Erythroblast (primary cell): ENCODE measurements around the gene ESM1.

ENCODE experiments used
- GATA1 ChIP-seq: IDR thresholded peaks from 2 replicates; pipeline ENCODE4 v1.6.1; 2011; ENCODE audit warnings: low read depth, mild to moderate bottlenecking, control low read depth, low read length, moderate library complexity
- POLR2A ChIP-seq: IDR thresholded peaks from 2 replicates; pipeline ENCODE4 v1.6.1; 2011; ENCODE audit warnings: mild to moderate bottlenecking, low read length

DNA sequence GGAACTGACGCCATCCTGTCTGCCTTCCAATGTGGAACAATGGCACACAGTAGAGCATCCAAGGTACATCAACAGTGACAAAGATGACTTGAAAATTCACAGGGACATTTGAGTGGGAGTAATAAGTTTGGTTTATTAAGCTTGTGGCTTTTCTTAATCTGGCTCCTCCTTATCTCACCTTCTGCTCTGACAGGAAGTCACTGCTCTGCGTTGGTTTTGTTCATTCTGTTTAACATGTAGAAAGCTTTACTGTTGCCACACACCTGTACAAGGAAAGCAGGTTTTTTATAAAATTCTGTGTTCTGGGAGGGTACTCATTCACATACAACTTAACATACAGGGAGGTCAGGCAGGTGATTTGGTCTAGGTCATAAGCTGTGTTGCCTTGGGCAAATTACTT, 37.1 kb upstream of the ESM1 start:
- no peak for TF ChIP-seq POLR2A
- no peak for TF ChIP-seq GATA1
